Measurements from ENCODE around the gene NMBR.
A peak's percentile ranks its signal among the peaks of the same experiment; 100 is the strongest.
"Not testable (repeated sequence)": the region's sequence is repeated elsewhere in the genome, so short reads cannot be mapped to it uniquely, and the experiment has no call there.

The NMBR gene

DNA sequence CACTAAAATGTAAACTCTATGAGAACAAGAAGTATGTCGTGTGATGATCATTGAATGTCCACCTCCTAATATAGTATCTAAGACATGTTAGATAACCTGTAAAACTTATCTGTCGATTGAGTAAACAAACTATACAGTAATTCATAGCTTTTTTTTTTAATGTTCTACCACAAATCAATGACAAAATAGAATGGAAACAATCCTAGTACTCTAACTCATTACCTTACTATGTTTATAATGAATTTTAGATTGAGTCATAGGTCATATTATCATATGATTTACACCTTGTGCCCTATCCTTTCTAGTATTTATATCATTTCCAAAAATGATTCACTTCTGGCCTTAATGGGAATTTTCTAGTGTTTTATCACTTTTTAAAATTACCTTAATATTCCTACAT is 6.3 kb upstream of the NMBR start:
- no peak for DNase-seq

DNA sequence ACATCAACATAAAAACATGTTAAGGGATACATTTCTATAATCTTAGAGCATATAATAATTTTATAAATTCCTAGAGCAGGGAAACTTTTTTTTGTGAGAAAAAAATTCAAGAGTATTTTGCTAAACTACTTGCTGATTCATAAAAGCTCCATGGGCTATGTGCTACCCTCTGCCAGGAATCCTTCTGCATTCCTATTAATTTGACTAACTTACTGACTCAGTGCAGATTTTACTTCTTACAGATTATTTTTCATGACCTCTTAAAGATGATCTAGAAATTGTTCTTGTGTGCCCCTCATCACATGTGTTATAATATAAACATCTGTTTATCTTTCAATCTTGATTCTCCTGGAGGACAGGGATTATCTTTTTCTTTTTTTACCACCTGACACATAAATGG is 5.8 kb upstream of the NMBR start:
- no peak for DNase-seq

DNA sequence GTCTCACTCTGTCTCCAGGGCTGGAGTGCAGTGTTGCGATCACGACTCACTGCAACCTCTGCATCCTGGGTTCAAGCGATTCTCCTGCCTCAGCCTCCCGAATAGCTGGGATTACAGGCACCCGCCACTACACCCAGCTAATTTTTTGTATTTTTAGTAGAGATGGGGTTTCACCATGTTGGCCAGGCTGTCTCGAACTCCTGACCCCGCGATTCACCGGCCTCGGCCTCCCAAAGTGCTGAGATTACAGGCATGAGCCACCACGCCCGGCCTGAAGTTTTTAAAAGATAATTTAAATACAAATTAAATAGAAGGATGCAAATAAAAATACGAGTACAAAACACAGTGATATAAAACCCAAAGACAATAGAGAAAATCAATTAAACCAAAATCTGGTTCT is 5.4 kb downstream of the NMBR start:
- DNase-seq, result not testable (repeated sequence)

DNA sequence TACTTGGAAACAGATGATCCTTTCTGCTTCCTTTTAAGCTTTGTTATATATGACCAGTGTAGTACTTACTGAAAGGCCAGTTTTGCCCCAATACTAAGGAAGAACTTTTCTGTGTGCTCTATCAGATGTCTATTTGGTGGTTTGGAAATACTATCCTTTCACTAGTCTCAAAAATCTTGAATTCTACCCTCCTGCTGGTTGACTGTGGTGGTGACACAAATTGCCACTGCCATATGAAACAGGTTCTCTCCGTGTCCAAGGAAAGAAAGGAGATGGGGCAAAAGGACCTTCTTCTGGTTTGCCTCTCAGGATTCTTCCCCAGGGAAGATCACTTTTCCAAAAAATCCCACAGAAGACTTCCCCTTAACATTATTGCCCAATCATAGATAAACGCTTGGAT is 8.0 kb downstream of the NMBR start:
- no peak for DNase-seq

DNA sequence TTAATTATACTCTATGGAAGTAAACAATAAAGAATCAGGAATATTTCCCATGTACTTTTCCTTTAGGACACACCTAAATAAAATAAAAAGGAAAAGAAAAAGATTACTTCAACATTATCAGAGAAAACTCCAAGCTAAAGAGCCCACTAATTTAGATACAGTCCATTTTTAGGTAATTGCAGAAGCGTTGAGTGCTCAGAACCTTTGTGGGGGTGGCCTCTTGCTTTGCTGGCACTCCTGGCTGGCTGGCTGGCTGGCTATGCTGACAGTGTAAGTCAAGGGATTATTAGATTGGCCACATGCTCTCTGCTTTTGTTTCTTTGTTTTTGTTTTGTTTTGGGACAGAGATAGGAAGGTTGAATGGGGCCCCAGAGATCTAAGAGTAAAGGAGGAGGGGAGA is 14.3 kb downstream of the NMBR start, which contains the start of gene GJE1:
Gene GJE1, plus strand, starts transcription at position 301 of the 400 bp plus-strand sequence. CDS start 234 bp downstream, outside the sequence.
- no peak for DNase-seq

DNA sequence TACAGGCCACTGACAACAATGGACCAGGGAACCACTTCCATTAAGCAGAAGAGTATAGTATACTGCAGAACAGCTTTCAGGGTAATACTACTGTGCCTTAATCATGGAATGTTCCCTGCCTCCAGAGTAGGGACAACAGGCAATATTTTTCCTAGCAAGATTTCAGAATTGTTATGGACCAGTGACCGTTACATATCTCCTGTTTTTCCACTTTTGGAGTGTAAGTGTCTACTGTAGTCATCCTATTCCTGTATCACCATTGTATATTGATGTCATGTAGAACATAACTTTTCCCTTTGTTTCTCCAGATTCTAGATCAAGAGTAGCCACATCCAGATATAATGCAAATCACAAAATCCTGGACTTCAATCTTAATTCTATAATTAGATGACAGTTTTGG is 16.1 kb downstream of the NMBR start:
- no peak for DNase-seq

DNA sequence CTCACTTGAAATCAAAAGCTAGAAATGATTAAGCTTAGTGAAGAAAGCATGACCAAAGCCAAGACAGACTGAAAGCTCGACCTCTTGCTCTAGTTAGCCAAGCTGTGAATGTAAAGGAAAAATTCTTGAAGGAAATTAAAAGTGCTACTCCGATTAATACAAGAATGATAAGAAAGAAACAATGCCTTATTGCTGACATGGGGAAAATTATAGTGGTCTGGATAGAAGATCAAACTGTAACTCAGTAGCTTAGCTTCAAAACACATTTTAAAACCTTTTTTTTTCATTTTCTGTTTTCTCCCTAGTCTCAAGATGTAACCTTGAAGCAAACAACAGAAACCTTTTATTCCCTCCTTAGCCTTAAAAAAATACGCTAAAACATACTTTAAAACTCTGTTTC is 25.6 kb downstream of the NMBR start:
- no peak for DNase-seq

DNA sequence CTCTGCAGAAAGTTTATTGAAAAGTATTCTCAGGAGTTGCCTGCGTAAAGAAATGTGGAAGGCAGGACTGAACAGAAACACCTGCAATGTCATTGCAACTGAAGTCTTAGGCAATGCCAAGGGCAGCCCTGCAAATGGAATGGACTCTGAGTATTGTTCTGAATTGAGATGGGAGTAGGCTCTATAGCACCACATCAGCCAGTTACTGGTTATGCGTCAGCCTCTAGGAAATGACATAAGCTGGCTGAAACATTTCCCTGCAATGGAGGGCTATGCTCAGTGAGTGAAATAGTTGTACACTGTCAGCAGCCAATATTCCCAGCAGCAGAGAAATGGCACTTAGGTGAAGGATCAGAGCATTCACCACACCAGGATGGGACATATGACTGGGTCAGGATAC is 28.0 kb downstream of the NMBR start:
- DNase-seq, result no peak

DNA sequence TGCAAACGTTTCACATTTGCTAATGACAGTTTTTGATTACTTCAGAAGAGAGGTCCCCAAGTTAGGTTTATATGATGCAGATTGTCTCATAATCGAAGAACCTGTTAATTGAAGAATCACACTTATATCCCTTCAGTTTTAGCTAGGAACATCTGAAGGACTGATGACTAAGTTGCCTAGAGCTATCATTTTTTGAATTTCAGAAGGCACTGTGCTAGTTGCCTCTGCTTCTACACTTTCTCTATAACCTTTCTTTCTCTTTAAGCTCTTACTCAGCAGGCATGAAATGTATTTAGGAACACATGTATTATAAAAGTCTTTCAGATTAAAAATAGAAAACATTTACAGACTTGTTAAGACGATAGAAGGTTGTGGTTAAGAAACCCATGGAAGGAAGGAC is 28.6 kb downstream of the NMBR start:
- DNase-seq, result no peak

DNA sequence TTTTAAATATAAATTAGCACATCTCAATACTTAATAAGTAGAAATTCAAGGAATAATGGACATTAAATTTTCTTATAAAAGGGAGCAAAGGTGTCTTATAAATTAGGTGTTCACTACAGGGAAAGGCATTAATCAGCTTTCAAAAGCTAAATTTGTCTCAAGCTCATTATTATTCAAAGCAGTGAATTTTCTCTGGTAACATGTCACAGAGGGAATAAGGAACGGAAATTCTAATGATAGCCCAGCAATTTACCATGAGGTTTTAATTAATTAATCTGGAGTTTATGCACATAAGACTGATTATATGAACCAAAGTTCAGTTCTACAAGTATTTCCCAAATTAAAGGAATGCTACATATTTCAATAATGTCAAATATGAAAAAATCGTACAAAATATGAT is 29.6 kb downstream of the NMBR start:
- DNase-seq, result no peak

DNA sequence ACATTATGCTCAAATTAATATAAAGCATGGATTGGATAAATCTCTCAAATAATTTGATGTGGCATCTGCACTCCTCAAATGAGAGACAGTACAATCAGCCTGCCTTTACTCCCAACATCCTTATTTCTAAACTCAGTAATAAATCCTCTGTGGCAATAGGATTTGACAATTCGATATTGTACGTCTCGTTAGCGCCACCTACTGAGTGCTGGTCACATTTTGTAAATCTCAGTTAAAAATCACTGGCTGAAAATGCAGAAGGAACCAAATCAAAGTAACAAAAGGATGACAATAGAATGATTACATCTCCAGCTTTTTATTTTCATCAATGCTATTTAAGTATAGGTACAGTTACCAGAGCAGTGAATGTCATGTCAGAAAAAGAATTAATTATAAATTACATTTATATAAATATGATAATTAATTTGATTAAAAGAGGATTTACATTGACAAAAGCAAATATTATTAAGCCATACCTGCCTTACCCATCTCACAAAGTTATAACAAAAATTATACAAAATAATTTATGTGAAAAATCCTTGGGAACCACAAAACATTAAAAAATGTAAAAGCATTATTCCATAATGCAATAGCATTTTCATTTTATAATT is 34.4 kb downstream of the NMBR start:
- DNase-seq, result peak; percentile 6

DNA sequence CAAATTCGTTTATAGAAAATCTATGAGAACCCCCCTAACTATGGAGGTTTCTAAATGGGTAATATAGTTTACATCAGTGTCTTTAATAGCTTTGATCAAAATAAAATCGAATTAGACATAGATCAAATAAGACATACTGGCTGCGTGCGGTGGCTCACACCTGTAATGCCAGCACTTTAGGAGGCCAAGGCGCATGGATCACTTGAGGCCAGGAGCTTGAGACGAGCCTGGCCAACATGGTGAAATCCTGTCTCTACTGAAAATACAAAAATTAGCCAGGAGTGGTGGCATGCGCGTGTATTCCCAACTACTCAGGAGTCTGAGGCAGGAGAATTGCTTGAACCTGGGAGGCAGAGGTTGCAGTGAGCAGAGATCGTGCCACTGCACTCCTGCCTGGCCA is 36.1 kb downstream of the NMBR start:
- not testable (repeated sequence) for DNase-seq

DNA sequence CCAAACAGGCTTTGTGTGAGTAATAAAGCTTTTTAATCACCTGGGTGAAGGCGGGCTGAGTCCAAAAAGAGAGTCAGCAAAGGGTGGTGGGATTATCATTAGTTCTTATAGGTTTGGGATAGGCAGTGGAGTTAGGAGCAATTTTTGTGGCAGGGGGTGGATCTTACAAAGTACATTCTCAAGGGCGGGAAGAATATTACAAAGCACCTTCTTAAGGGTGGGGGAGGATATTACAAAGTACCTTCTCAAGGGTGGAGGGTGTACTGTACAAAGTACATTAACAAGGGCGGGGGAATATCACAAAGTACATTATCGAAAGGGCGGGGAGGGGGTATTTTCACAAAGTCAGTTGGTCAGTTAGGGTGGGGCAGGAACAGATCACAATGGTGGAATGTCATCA is 42.1 kb downstream of the NMBR start:
- DNase-seq, result not testable (repeated sequence)

DNA sequence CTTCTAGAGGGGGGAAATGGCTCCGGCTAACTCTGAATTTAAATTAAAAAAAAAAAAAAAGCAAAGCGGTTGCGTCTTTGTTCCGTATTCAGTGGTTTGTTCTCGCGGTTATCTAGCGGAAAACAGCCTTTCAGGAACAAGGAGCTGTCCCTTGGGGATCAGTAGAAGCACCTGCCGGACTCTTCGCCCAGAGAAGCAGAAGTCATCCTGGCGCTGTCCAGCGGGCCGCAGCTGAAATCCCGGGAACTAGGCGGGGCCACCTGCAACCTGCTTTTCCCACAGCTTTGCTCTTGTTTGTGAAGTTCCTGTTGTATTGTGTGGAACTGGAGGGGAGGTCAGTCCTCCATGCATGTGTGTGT is 58.1 kb downstream of the NMBR start:
- DNase-seq, result no peak

DNA sequence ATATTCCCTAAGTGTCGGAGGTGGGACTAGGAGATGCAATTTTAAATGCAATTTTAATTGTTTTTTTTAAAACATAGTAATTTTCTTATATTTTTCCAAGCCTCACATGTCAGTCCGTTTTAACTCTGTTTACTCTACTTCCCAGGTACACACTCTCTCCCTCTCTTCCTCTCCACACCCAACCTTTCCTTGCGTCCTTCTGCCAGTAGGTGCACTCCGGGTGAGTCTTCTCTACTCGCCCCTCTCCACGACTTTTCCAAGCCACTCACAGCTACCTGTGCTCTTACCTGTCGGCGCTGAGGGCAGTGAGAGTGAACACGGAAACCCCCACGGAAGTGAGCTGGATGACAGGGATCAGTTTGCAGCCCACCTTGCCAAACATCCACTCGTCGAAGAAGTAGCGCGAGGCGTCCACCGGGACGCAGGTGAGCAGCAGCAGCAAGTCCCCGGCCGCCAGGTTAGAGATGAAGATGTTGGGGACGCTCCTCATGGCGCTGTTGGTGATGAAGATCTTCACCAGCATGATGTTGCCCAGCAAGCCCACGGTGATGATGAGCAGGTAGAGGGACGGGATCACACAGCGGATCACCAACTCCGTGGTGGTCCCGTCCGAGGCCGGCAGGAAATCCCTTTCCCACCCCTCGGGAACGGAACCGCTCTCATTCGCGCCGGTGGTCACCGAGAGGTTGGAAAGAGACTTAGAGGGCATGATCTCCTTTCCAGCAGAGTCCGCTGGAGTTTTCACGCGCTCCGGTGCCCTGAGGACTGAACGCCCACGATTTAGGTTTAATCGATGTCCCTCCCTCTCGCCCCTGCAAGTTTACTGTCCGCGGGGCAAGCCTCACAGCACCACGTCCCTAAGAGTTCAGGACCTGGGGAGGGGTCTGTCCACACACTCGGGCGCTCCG is 58.7 kb downstream of the NMBR start:
- DNase-seq, result no peak

DNA sequence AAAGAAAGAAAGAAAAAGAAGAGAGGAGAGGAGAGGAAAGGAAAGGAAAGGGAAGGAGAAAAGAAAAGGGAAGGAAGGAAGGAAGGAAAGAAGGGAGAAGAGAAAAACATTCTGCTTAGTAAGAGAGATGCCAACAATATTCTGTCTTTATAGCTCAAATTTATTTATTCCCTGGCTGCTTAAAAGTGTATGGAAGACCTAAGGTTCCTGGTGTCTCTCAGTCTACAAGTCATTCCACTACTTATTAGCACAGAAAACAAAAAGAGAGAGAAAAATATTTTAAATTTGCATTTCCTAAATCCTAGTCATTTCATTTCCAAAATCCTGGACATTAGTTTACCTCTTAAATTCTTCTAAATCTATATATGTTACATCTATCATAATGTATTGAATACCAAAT is 67.8 kb downstream of the NMBR start:
- DNase-seq, result no peak

DNA sequence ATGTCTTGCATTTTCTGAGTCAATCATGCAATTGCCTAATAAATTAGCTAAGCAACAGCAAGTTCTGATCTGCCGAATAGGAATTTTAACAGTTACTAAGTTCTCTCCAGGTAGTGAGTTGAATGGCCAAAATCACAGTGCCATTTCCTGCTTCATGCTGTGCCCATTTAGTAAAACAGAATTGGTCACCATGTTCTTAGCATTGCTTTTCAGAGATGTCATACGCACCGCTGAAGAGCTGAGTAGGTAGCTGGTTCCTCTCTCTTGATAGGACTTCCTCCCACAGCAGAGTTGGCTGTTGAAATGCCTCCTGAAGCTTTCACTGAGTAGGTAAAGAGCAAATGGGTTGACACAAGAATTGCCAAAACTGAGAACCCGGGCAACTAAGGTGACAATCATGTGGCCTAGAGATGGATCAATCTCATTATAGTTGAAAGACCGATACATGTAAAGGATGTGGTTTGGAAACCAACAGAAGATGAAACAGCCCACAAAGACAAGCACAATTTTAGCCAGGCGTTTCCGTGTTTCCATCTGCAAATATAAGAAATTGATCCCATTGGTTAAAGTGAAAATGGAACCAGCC is 71.3 kb downstream of the NMBR start:
- no peak for DNase-seq

DNA sequence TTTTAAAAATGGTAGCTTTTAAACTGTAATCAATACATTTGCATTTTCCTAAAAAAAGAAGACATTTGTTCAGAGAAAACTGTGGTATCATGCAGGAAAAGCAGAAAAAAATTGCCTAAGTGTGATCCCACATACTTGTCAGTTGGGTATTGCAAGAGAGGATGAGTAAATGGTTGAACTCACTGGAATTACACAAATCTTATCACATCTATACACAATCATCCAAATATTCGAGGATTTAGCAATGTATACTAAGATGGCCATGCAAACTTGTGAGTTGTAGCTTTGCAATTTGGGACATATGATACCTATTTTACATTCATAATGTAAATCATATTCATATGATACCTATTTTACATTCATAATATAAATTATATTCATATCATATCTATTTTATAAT is 72.4 kb downstream of the NMBR start:
- no peak for DNase-seq

DNA sequence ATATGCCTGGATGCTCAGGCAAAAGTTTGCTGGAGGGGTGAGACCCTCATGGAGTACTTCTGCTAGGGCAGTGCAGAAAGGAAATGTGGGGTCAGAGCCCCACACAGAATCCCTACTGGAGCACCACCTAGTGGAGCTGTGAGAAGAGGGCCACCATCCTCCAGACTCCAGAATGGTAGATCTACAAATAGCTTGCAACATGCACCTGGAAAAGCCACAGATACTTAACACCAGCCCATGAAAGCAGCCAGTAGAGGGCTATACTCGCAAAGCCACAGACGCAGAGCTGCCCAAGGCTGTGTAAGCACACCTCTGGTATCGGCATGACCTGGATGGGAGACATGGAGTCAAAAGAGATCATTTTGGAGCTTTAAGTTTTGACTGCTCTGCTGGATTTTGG is 74.9 kb downstream of the NMBR start:
- no peak for DNase-seq

DNA sequence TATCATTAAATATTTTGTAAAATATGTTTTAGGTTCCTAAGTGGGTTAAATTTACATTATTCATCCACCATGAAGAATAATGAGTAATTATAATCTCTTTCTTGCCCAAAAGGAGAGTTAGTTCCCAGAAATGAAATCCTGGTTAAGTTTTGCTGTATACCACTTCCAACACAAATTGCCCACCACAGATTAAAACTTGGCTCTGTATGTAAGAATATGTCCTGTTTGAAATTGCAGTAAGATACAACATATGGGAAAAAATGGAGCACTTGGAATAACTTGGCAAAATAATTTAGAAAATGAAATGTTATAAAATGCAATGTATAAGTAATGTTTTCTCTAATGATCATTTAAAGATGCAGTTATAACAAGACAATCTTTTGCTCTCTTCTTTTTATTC is 78.5 kb downstream of the NMBR start:
- no peak for DNase-seq

DNA sequence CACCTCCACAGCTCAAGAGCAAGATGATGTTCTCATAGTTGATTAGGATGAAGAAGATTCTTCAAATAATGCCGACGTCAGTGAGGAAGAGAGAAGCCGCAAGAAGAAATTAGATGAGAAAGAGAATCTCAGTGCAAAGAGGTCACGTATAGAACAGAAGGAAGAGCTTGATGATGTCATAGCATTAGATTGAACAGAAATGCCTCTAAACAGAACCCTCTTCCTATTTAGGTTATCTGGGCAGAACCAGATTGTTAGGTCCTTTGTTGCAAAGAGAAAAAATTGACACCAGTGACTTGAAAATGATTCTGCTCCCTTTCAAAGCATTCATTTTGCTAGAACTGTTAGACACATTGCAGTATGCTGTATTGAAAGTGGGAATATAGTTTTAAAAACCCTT is 84.1 kb downstream of the NMBR start:
- not testable (repeated sequence) for DNase-seq

DNA sequence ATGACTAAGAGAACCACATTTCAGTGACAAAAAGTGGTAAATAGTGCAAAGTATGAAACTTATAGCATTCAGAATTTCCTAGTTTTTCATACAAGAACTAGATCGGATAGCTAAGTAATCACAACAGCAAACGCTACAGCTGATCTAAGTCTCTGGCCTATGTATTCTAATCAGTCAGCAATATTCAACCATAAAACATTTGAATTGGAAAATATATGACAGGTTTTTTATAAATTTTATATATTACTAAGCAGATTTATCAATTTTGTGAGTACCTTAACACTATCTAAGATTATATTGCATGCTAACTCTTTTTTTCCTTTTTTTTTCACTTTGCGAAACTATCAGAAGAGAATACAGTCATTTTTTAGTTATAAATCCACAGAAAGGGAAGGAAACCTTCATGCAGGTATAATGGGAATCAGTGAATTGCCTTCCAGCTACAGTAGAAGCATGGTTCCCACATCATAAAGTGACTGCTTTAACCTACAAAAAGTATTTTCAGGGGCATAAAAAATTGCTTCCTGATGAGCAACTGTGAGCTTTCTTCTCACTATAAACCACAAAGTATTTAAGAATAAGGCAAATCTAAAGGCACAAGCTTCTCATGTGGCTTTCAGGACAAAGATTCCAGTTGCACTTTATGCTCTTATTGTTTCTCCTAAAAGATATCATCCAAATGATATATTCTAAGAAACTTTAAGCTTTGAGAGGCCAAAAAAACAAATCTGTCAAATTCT is 88.2 kb downstream of the NMBR start:
- no peak for DNase-seq

DNA sequence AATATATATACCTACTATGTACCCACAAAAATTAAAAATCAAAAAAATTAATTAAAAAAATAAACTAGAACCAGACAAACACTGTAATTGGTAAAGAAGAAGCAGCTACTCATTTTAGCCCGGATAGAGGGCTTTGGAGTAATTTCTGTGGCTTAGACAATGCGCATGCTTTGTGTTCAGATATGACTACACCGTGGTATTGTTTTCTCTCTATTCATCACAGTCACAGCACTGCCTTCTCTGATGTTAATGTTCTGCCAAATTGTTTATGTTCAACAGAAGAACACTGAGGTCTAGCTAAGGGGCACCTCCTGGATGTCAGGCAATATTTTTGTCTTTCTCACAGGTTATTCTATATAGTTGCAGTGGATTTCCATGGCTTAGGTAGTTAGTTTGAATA is 91.7 kb downstream of the NMBR start:
- no peak for DNase-seq

DNA sequence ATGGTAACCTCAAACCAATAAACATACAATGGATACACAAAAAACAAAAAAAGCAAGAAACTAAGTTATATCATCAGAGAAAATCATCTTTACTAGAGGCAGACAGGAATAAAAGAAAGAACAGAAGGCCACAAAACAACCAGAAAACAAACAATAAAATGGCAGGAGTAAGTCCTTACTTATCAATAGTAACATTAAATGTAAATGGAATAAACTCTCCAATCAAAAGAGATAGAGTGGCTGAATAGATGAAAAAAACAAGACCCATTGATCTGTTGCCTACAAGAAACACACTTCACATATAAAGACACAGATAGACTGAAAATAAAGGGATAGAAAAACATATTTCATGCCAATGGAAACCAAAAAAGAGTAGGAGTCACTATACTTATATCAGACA is 95.5 kb downstream of the NMBR start:
- no peak for DNase-seq

All from NCI-H1436 treated with DMSO at 0.1 percent for 48 hours (cell line).